BLaER1 treated with 17β-estradiol and CSF1 and Interleukin-3, amounts not matched to agents 10 nM and 100 nM (cell line): ENCODE data around the gene PRAMEF1.

Source experiments
- H3K27ac ChIP-seq, 11 experiments: shearing (Covaris generic); formaldehyde crosslinking; 2 replicates each; pipeline ENCODE4 v1.8.1; 2022
- H3K27me3 ChIP-seq, 11 experiments: shearing (Covaris generic); formaldehyde crosslinking; 2 replicates each; pipeline ENCODE4 v1.8.1; 2022
- H3K36me3 ChIP-seq, 11 experiments: shearing (Covaris generic); formaldehyde crosslinking; 2 replicates each; pipeline ENCODE4 v1.8.1; 2022
- H3K4me1 ChIP-seq, 10 experiments: shearing (Covaris generic); formaldehyde crosslinking; 2 replicates each; pipeline ENCODE4 v1.8.1; 2022
- H3K4me2 ChIP-seq, 11 experiments: shearing (Covaris generic); formaldehyde crosslinking; 2 replicates each; pipeline ENCODE4 v1.8.1; 2022
- H3K4me3 ChIP-seq, 10 experiments: shearing (Covaris generic); formaldehyde crosslinking; 2 replicates each; pipeline ENCODE4 v1.8.1; 2022
- H3K9ac ChIP-seq, 11 experiments: shearing (Covaris generic); formaldehyde crosslinking; 2 replicates each; pipeline ENCODE4 v1.8.1; 2022
- H3K9me3 ChIP-seq, 11 experiments: shearing (Covaris generic); formaldehyde crosslinking; replicated peaks in 1 of 11; 2 replicates each; pipeline ENCODE4 v1.8.1; 2022
- H4K20me1 ChIP-seq, 11 experiments: shearing (Covaris generic); formaldehyde crosslinking; 2 replicates each; pipeline ENCODE4 v1.8.1; 2022
- Cebpa-rat ChIP-seq, 11 experiments: shearing (Covaris generic); IDR thresholded peaks; 2 replicates each; pipeline ENCODE4 v1.8.1; 2022

PRAMEF1 gene

GRCh38 chr1:12757836-12758235 lies 33.4 kb upstream of the PRAMEF1 start:
- peaks cover 0 to 3% (median 0%) of the 10 kb centered on the region in 10 experiments; a peak in 1 of 20 replicates for H3K4me1 ChIP-seq
- no peak overlapping the region for H3K4me2 ChIP-seq
- H4K20me1 ChIP-seq = no peaks in the 10 kb centered on the region
- no peak overlapping the region for H3K27ac ChIP-seq
- no peaks in the 10 kb centered on the region for H3K36me3 ChIP-seq
- TF ChIP-seq Cebpa-rat (IDR thresholded peaks at IDR 0.05) = no peak
- no peaks in the 10 kb centered on the region for H3K27me3 ChIP-seq
- no peak overlapping the region for H3K9ac ChIP-seq
- H3K9me3 ChIP-seq = no peaks in the 10 kb centered on the region
- H3K4me3 ChIP-seq = no peak overlapping the region

- Histone ChIP-seq H3K27ac (no peak overlapping the region), H3K36me3 (no peaks in the 10 kb centered on the region), H3K4me3 (no peak overlapping the region), H3K27me3 (no peaks in the 10 kb centered on the region), H3K9me3 (no peaks in the 10 kb centered on the region), H3K4me2 (no peak overlapping the region), H3K9ac (no peak overlapping the region), H4K20me1 (no peaks in the 10 kb centered on the region), H3K4me1 (no peaks in the 10 kb centered on the region)
- TF ChIP-seq Cebpa-rat (IDR thresholded peaks at IDR 0.05) = no peak
Measured at GRCh38 chr1:12760256-12760795, 30.9 kb upstream of the PRAMEF1 start.

- no peak for TF ChIP-seq Cebpa-rat (IDR thresholded peaks at IDR 0.05)
- Histone ChIP-seq H3K9me3 (no peaks in the 10 kb centered on the region; a peak in 1 of 22 replicates), H4K20me1 (no peaks in the 10 kb centered on the region), H3K4me1 (no peaks in the 10 kb centered on the region), H3K27ac (no peak overlapping the region), H3K9ac (no peak overlapping the region), H3K4me2 (no peak overlapping the region), H3K4me3 (no peak overlapping the region), H3K36me3 (no peaks in the 10 kb centered on the region), H3K27me3 (no peaks in the 10 kb centered on the region)
Measured at GRCh38 chr1:12761781-12762180, 29.4 kb upstream of the PRAMEF1 start.

GRCh38 chr1:12762766-12763165 lies 28.4 kb upstream of the PRAMEF1 start:
- Histone ChIP-seq H3K4me2 (no peak overlapping the region), H3K4me1 (no peaks in the 10 kb centered on the region), H3K9me3 (no peaks in the 10 kb centered on the region; a peak in 1 of 22 replicates), H4K20me1 (no peaks in the 10 kb centered on the region), H3K4me3 (no peak overlapping the region), H3K36me3 (no peaks in the 10 kb centered on the region), H3K9ac (no peak overlapping the region), H3K27me3 (no peaks in the 10 kb centered on the region), H3K27ac (no peak overlapping the region)
- TF ChIP-seq Cebpa-rat (IDR thresholded peaks at IDR 0.05) = no peak

GRCh38 chr1:12763479-12763878 lies 27.7 kb upstream of the PRAMEF1 start:
- Histone ChIP-seq H3K36me3 (no peaks in the 10 kb centered on the region), H3K27ac (no peak overlapping the region), H3K4me3 (no peak overlapping the region), H3K9me3 (no peaks in the 10 kb centered on the region; a peak in 1 of 22 replicates), H4K20me1 (no peaks in the 10 kb centered on the region), H3K9ac (no peak overlapping the region), H3K4me1 (no peaks in the 10 kb centered on the region), H3K4me2 (no peak overlapping the region), H3K27me3 (no peaks in the 10 kb centered on the region)
- TF ChIP-seq Cebpa-rat (IDR thresholded peaks at IDR 0.05) = no peak

GRCh38 chr1:12764016-12764415 lies 27.2 kb upstream of the PRAMEF1 start:
- H3K9me3 ChIP-seq = no peaks in the 10 kb centered on the region; a peak in 1 of 22 replicates
- no peak overlapping the region for H3K9ac ChIP-seq
- no peak overlapping the region for H3K27ac ChIP-seq
- H3K4me1 ChIP-seq = no peaks in the 10 kb centered on the region
- H4K20me1 ChIP-seq = no peaks in the 10 kb centered on the region
- no peak overlapping the region for H3K4me2 ChIP-seq
- H3K27me3 ChIP-seq = no peaks in the 10 kb centered on the region
- TF ChIP-seq Cebpa-rat (IDR thresholded peaks at IDR 0.05) = no peak
- no peaks in the 10 kb centered on the region for H3K36me3 ChIP-seq
- no peak overlapping the region for H3K4me3 ChIP-seq

- H3K4me3 ChIP-seq = no peak overlapping the region
- no peaks in the 10 kb centered on the region for H4K20me1 ChIP-seq
- no peak overlapping the region for H3K9ac ChIP-seq
- H3K4me2 ChIP-seq = no peak overlapping the region
- no peaks in the 10 kb centered on the region for H3K4me1 ChIP-seq
- TF ChIP-seq Cebpa-rat (IDR thresholded peaks at IDR 0.05) = no peak
- no peak overlapping the region for H3K27ac ChIP-seq
- H3K9me3 ChIP-seq = peaks cover 0 to 3% (median 0%) of the 10 kb centered on the region in 11 experiments; a peak in 2 of 22 replicates
- H3K27me3 ChIP-seq = no peaks in the 10 kb centered on the region
- H3K36me3 ChIP-seq = no peaks in the 10 kb centered on the region
Measured at GRCh38 chr1:12769031-12769430, 22.2 kb upstream of the PRAMEF1 start.

- Histone ChIP-seq H3K36me3 (no peaks in the 10 kb centered on the region), H3K4me3 (no peak overlapping the region), H3K9me3 (peaks cover 0 to 3% (median 0%) of the 10 kb centered on the region in 11 experiments; a peak in 2 of 22 replicates), H3K27ac (no peak overlapping the region), H3K4me2 (no peak overlapping the region), H3K4me1 (no peaks in the 10 kb centered on the region), H4K20me1 (no peaks in the 10 kb centered on the region), H3K9ac (no peak overlapping the region), H3K27me3 (no peaks in the 10 kb centered on the region)
- TF ChIP-seq Cebpa-rat (IDR thresholded peaks at IDR 0.05) = no peak
Measured at GRCh38 chr1:12769976-12770505, 21.2 kb upstream of the PRAMEF1 start.

GRCh38 chr1:12770620-12771019 lies 20.6 kb upstream of the PRAMEF1 start:
- no peak overlapping the region for H3K4me2 ChIP-seq
- no peak overlapping the region for H3K9ac ChIP-seq
- no peak for TF ChIP-seq Cebpa-rat (IDR thresholded peaks at IDR 0.05)
- no peak overlapping the region for H3K4me3 ChIP-seq
- no peaks in the 10 kb centered on the region for H4K20me1 ChIP-seq
- no peak overlapping the region for H3K27ac ChIP-seq
- no peaks in the 10 kb centered on the region for H3K4me1 ChIP-seq
- peaks cover 0 to 3% (median 0%) of the 10 kb centered on the region in 11 experiments; a peak in 2 of 22 replicates for H3K9me3 ChIP-seq
- H3K27me3 ChIP-seq = no peaks in the 10 kb centered on the region
- no peaks in the 10 kb centered on the region for H3K36me3 ChIP-seq

- Histone ChIP-seq H3K9ac (no peak overlapping the region), H3K36me3 (no peaks in the 10 kb centered on the region), H3K4me2 (no peak overlapping the region), H4K20me1 (no peaks in the 10 kb centered on the region), H3K4me3 (no peak overlapping the region), H3K27me3 (no peaks in the 10 kb centered on the region), H3K9me3 (peaks cover 0 to 3% (median 0%) of the 10 kb centered on the region in 11 experiments; a peak in 2 of 22 replicates), H3K27ac (no peak overlapping the region), H3K4me1 (no peaks in the 10 kb centered on the region)
- TF ChIP-seq Cebpa-rat (IDR thresholded peaks at IDR 0.05) = no peak
Measured at GRCh38 chr1:12771186-12771585, 20.0 kb upstream of the PRAMEF1 start.
